ENCODE results near the gene RNF141.

GRCh38 chr11:10544491-10545465, 3.8 kb upstream of the RNF141 start:
- TF ChIP-seq EZH2 (optimal IDR thresholded peaks at IDR 0.05; ENCODE audit: low read depth, low read length) (no peak), CTCF (IDR thresholded peaks at IDR 0.05; ENCODE audit: low read length) (no peak), EZH2phosphoT487 (IDR thresholded peaks at IDR 0.05; ENCODE audit: low read length) (no peak)

Data from MM.1S (cell line).